GM12801 (cell line): Measurements from ENCODE around the gene PAQR4.

Experiments
- TF ChIP-seq, protein P1 (sequence below): IDR thresholded peaks from one replicate; pipeline ENCODE4 v1.5.1; 2011; ENCODE audit warnings: control low read depth; ENCODE audit not compliant: insufficient read length; ENCODE audit errors: extremely low read depth

PAQR4 gene

DNA sequence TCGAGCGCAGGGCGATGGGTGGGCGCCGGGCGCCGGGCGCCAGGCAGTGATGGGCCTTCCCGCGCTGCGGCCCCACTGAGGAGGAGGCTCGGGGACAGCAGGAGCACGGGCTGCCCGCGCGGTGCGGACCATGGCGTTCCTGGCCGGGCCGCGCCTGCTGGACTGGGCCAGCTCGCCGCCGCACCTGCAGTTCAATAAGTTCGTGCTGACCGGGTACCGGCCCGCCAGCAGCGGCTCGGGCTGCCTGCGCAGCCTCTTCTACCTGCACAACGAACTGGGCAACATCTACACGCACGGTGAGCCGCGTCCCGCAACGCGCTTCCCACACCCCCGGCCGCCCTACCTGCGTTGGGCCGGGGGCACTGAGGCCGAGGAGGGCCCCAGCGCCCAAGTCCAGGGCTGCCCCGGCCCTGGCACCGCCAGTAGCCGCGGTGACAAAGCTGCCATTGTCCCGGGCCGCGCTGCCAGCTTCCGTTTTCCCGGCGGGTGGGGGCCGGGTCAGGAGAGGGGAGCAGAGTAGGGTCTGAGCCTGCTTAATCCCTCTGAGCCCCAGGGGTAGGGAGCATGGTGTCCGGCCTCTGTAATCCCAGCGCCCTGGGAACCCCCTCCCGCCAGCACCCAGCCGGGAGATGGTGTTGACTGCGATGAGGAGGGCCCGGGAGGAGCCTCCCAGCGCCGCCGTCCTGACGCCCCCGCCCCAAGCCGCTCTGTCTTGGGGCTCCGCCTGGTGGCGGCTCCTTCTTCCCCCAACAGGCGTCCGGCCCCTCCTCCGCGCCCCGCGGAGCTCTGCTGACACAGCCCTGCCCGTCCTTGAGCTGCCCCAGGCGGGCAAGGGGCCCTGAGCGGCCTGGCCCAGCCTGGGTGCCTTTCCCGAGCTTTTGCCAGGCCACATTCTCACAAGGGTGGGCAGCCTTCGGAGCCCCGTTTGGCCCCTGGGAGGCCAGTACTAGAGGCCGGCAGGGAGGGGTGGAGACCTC, 685 bp downstream of the PAQR4 start:
- TF ChIP-seq, protein P1, sequence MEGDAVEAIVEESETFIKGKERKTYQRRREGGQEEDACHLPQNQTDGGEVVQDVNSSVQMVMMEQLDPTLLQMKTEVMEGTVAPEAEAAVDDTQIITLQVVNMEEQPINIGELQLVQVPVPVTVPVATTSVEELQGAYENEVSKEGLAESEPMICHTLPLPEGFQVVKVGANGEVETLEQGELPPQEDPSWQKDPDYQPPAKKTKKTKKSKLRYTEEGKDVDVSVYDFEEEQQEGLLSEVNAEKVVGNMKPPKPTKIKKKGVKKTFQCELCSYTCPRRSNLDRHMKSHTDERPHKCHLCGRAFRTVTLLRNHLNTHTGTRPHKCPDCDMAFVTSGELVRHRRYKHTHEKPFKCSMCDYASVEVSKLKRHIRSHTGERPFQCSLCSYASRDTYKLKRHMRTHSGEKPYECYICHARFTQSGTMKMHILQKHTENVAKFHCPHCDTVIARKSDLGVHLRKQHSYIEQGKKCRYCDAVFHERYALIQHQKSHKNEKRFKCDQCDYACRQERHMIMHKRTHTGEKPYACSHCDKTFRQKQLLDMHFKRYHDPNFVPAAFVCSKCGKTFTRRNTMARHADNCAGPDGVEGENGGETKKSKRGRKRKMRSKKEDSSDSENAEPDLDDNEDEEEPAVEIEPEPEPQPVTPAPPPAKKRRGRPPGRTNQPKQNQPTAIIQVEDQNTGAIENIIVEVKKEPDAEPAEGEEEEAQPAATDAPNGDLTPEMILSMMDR = no peak

DNA sequence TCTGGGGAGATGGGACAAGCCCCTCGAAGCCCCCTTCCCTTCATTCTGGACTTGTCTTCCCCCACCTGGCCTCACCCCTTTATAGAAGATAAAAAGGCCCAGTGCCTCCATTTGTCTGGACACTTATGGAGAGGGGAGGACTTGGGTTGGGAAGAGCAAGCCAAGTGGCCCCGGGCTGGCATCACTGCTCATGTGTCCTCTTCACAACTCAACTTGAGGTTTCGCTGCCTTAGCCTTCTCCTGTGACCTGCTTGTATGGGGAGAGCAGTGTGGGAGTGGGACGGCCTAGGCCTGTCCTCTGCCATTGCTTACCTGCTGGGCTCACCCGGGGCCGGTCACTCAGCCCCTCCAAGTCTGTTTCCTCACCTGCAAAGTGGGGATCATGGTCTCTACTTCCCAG, 1.4 kb downstream of the PAQR4 start:
- TF ChIP-seq, protein P1 = no peak

DNA sequence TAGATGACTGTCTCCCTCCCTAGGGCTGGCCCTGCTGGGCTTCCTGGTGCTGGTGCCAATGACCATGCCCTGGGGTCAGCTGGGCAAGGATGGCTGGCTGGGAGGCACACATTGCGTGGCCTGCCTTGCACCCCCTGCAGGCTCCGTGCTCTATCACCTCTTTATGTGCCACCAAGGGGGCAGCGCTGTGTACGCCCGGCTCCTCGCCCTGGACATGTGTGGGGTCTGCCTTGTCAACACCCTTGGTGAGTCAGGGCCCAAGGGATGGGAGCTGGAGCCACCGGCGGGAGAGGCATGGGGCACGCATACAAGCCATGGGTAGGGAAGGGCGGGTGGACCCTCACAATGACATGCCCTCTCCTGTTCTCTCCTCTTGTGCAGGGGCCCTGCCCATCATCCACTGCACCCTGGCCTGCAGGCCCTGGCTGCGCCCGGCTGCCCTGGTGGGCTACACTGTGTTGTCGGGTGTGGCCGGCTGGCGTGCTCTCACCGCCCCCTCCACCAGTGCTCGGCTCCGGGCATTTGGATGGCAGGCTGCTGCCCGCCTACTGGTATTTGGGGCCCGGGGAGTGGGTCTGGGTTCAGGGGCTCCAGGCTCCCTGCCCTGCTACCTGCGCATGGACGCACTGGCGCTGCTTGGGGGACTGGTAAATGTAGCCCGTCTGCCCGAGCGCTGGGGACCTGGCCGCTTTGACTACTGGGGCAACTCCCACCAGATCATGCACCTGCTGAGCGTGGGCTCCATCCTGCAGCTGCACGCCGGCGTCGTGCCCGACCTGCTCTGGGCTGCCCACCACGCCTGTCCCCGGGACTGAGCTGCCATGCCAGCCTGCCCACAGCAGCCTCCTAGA, 2.2 kb downstream of the PAQR4 start:
- TF ChIP-seq, protein P1 = no peak

DNA sequence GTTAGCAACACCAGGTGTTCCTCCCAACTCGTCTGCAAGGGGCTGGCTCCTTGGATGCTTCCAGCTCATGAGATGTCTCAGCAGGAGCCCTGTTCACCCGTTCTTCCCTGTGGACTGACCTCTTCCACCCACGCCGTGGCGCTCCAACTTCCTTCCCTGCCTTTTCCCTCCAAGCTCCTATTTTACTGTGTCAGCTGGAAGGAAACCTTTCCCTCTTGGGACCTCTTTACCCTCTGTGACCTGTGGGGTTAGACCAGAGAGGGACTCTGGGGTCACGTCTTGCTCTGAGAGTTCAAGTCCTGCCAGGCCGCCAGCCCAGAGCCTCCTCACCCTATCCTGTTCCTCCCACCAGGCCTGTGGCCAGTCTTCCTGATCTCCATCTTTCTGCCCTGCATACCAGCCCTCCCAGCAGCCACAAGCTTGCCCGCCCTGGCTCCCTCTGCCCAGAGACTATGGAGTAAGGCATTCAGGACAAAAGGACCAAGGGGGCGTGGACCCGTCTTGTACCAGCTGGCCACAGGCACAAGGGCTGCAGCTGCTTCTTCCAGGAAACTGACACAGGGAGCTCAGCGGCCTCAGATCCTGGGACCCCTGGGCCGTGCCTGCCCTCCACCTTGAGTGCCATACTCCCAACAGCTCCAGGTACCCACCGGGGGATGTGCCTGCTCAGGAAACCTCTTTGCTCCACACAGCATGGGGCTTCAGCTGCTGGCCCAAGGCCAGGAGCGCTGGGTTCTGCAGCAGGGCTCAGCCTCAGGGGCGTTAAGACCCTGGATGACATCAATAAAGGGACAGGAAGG, 3.0 kb downstream of the PAQR4 start:
- TF ChIP-seq, protein P1 = no peak

DNA sequence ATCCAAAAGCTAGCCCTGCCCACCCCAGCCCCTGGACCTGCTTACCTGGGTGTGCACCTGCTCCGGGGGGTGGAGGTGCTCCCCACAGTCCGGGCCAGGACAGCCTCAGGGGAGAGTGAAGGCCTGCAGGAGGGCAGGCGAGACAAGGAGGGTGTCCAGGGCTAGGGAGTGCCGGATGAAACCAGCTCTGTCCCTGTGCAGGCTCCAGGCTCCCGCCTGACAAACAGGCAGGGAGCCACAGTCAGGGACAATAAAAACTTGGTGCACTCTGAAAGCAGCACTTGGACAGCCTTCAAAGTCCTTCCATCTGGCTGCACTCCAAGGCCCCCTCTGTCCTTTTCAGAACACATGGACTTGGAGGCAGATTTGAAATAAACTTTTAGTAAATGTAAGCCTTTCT, 3.9 kb downstream of the PAQR4 start:
- TF ChIP-seq, protein P1 = no peak

DNA sequence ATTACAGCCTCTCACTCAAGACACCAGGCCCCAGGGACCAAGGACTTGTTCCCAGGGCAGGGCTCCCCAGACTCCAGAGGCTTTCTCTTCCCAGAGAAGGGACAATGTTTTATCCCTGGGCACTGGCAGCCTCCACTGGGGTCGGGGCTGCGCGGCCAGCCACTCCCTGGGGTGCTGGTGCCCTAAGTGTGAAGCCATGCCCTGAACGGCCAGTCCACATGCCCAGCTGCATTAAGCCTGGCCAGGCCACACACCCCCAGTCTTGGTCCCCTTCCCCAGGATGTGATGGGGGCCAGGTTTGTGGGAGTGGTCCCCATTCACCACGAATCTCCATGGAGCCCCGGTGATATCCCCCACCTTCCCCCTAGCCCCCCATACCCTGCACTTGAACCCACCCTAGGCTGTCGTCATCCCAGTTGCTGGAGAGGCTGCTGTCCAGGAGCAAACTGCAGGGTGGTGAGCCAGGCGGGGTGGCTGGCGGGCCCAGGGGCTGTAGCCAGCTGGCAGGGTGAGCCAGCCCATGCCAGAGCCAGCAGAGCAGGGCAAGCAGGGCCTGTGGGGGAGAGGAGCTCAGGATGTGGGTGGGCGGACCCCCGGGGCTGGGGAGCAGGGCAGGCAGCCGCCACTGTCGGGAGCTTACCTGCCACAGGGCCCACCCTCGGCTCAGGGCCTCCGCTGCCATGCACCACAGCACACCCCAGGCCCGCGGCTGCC, 4.6 kb downstream of the PAQR4 start:
- TF ChIP-seq, protein P1 = no peak
